Measurements from ENCODE around the gene TMEM156.

TMEM156 gene, protein sequence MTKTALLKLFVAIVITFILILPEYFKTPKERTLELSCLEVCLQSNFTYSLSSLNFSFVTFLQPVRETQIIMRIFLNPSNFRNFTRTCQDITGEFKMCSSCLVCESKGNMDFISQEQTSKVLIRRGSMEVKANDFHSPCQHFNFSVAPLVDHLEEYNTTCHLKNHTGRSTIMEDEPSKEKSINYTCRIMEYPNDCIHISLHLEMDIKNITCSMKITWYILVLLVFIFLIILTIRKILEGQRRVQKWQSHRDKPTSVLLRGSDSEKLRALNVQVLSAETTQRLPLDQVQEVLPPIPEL

GRCh38 chr4:39032218-39033085, at the start of gene TMEM156:
Gene TMEM156, minus strand, starts transcription at chr4:39032409. Its CDS starts 96 bp downstream, at chr4:39032313.
- DNase-seq (ENCODE audit: low spot score): no peak

GRCh38 chr4:39078829-39079228, 46.6 kb upstream of the TMEM156 start:
- DNase-seq (ENCODE audit: low spot score): no peak

DNA sequence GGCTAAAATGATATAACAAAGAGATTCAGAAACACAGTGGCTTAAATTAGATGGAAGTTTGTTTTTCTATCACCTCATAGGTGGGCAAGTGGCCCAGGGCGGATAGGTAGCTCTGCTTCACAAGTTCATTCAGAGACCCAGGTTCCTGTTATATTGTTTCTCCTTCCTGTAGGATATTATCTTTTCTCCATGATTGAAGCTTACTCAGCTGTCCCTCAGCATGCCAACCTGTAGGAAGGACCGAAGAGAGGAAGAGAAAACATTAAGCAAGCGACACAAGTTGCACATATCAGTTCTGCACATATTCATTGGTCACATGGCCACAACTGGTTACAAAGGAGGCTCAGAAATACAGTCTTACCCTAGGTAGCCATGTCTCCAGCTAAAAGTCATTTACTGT, 36.7 kb upstream of the TMEM156 start:
- no peak for DNase-seq (ENCODE audit: low spot score)

DNA sequence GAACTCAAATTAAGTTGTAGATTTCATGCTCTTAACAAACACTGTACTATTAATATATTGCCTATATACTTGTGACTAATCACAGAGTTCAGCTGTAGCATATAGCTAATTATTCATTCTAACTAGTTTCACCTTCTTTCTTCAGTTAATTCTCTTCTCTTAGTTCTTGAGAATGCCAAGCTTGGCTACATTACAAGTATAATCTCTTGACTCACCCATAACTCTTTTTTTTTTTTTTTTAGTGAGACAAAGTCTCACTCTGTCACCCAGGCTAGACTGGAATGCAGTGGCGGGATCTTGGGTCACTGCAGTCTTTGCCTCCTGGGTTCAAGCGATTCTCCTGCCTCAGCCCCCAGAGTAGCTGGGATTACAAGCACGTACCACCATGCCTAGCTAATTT, 35.2 kb upstream of the TMEM156 start:
- no peak for DNase-seq (ENCODE audit: low spot score)

GRCh38 chr4:39067031-39067430, 34.8 kb upstream of the TMEM156 start:
- DNase-seq (ENCODE audit: low spot score): no peak

DNA sequence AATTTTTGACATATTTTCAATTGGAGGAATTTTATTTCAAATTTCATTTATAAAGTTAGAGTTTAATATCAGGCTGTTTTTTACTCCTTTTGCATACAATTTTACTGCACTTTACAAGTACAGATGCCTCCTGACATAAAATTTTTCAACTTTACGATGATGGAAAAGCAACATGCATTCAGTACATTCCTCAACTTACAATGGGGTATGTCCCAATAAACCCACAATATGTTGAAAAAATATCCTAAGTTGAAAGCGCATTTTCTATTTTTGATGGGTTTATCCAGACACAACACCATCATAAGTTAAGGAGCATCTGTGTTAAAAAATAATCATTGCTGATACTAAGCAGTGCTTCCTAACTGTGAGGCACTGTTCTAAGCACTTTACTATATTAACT, 34.2 kb upstream of the TMEM156 start:
- DNase-seq (ENCODE audit: low spot score): no peak

- no peak for DNase-seq (ENCODE audit: low spot score)
Observed at GRCh38 chr4:39063430-39063829, 31.2 kb upstream of the TMEM156 start.

DNA sequence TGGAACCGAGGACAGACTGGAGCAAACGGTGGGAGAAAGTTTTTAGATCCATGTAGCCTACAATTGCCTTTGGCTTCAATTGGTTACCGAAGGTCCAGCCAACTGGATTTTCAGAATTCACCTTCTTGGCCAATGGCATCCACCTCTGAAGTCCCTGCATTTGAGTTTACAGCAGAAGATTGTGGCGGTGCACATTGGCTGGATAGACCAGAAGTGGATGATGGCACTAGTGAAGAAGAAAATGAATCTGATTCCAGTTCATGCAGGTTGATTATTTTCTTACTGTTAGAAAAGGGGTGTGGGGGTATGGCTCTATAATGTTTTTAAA, 30.5 kb upstream of the TMEM156 start:
- DNase-seq (ENCODE audit: low spot score): no peak

DNA sequence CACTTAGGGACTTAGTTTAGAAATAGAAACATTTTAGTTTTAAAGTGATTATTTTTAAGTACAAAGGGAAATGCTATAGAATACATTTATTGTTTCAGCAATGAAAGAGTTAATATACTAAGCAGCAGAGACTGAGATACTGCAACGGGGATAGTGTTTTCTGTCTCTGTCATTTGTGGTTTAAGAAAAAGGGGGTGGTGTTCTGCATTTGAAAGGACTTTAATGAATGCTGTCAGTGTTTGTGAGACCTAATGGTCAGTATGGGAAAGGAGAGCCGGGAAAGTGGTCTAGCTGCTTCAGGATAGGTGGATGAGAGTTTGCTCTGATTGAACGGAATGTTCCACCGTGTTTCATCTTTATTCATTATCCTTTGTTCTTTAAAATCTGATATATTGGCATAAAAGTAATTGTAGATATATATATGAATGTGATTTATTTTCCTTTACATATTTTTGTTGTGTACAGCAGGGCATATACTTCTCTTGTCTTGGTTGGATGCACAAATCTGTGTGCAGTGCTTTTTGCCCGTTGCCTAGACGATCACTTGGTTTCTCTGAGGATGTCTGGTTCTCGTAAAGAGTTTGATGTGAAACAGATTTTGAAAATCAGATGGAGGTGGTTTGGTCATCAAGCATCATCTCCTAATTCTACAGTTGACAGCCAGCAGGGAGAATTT, 30.0 kb upstream of the TMEM156 start, which contains the start of gene KLHL5:
Gene KLHL5, plus strand, starts transcription at position 139 of the 676 bp plus-strand sequence. Its CDS starts 421 bp downstream, at position 560.
- peak; percentile 9 for DNase-seq (ENCODE audit: low spot score)

GRCh38 chr4:39061457-39061856, 29.2 kb upstream of the TMEM156 start:
- DNase-seq (ENCODE audit: low spot score): no peak

- DNase-seq (ENCODE audit: low spot score): no peak
Observed at GRCh38 chr4:39056023-39056422, 23.8 kb upstream of the TMEM156 start.

DNA sequence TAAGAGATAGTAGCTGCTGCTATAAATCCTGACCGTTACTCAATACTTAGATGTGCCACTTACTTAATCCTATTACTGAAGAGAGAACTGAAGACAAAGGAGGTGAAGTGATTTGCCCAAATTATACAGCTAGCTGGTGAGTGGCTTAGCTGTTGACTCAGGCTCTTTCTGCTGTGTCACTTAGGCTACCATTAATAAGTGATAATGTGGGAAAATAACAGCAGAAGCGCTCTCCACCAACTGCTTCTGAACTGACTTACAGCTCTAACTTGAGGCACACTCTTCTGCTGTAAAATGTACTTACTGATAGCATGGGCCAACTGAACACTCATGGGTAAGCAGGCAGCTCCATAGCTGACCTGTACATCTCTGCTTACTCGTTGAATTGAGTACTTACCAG, 22.3 kb upstream of the TMEM156 start:
- no peak for DNase-seq (ENCODE audit: low spot score)

DNA sequence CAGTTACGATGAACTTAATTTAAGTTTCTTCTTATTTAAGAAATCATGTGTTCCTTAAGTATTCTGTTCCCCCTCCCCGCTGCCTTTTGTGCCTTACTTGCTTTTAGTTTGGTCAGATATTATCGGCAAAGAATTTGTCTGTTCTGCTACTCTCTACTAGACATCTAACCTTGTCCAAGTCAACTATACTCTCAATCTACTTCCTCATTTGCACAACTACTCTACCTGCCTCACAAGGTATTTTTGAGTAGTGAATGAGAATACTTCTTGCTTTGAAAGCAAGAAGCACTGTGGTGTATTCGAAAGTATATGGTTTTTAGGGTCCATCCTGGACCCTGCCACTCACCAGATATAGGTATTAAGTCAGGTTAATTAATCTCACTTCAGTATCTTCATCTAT, 21.8 kb upstream of the TMEM156 start:
- no peak for DNase-seq (ENCODE audit: low spot score)

DNA sequence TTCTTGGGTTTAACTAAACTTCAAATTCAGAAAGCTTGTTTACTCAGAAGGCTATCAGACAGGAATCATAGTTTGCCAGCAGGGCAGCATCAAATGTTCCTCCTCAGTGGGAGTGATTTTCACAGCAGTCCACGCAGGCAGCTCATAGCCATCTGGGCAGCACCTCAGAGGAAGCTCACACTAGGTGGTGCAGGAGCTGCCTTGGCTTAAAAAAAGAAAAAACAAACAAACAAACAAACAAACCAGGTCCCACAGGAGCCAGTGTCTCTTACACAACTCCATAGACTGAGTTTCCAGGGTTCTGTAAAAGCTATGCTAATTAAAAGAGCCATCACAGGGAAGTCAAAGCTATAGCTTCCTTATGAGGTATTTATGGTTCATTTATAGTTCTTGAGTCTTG, 19.3 kb upstream of the TMEM156 start:
- DNase-seq (ENCODE audit: low spot score): no peak

- no peak for DNase-seq (ENCODE audit: low spot score)
Observed at GRCh38 chr4:39050590-39050989, 18.4 kb upstream of the TMEM156 start.

GRCh38 chr4:39048311-39048710, 16.1 kb upstream of the TMEM156 start:
- no peak for DNase-seq (ENCODE audit: low spot score)

DNA sequence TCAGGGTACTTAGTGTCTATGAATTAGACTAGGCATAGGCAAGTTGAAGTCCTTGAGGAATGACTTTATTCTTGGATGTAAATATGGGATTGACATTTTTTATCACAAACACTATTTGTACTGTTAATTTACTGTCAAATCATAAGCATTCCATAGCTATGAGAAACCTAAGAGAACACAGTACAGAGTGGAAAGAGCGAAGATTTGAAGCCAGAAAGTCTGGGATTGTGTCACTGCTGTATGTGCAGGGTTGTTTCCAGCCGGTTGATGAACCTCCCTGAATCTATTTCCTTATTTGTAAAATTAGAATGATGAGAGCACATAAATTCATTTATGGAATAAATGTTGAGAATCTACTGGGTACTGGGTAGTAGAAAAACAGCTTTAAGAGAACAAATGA, 15.5 kb upstream of the TMEM156 start:
- DNase-seq (ENCODE audit: low spot score): no peak

DNA sequence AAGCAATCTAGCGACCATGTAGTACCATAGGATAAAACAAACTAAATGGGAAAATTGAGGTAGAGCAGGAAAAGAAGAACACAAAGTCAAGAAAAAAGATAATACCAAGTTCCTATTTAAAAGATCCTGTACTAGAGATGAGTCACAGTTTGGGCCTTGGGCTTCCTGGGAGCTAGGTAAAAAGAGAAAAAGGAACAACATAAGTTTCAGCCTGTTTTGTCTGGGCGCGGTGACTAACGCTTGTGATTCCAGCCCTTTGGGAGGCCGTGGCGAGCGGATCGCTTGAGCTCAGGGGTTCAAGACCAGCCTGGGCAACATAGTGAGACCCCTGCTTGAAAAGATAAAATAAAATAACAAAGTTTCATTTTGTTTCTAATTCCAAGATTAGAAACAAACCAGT, 14.0 kb upstream of the TMEM156 start:
- no peak for DNase-seq (ENCODE audit: low spot score)

GRCh38 chr4:39045827-39046221, 13.6 kb upstream of the TMEM156 start:
- DNase-seq (ENCODE audit: low spot score): peak; percentile 14

GRCh38 chr4:39044956-39045826, 13.0 kb upstream of the TMEM156 start:
- peak; percentile 70 for DNase-seq (ENCODE audit: low spot score)

GRCh38 chr4:39044364-39044955, 12.3 kb upstream of the TMEM156 start:
- DNase-seq (ENCODE audit: low spot score): peak; percentile 94

All from GM03348 (cell line).